SK-N-MC (cell line): ENCODE data around the gene ATP8B1.

Experiments
- EZH2 ChIP-seq: fragments of 200-600 bp; sonication (generic); IDR thresholded peaks from one replicate; pipeline ENCODE4 v1.6.1; 2017; ENCODE audit warnings: antibody characterized with exemption
- FOXP2 ChIP-seq: optimal IDR thresholded peaks from 2 replicates; pipeline ENCODE3; 2011; ENCODE audit warnings: mild to moderate bottlenecking, moderate library complexity; ENCODE audit not compliant: insufficient read depth; ENCODE audit errors: extremely low read length, control extremely low read depth
- POLR2AphosphoS5 ChIP-seq: IDR thresholded peaks from 2 replicates; pipeline ENCODE4 v1.6.1; 2012; ENCODE audit warnings: mild to moderate bottlenecking, low read depth, low read length, borderline replicate concordance

DNA sequence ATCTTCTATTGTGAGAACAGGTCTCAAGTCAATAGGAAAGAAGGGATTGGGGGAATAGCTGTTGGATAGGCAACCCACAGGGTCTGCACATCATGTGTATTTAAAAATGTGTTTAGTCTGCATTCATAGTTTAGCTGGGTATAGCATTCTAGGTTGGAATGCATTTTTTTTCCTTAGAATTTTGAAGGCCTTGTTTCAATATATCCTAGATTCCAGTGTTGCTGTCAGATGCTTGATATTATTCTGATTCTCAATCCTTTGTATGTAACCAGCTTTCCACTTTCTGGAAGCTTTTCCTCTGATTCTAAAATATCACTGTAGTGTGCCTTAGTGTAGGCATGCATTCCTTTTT, 9.0 kb upstream of the ATP8B1 start:
- TF ChIP-seq EZH2, result no peak
- TF ChIP-seq POLR2AphosphoS5, result no peak
- TF ChIP-seq FOXP2, result no peak
